ENCODE measurements around the gene PARVA.

PARVA gene

GRCh38 chr11:12433571-12434324 lies 56.4 kb downstream of the PARVA start:
- no peak for DNase-seq

GRCh38 chr11:12434325-12434654 lies 56.9 kb downstream of the PARVA start:
- DNase-seq: no peak

- no peak for DNase-seq
These were observed 57.9 kb downstream of the PARVA start for GRCh38 chr11:12435264-12435663.

GRCh38 chr11:12436266-12436665 lies 58.9 kb downstream of the PARVA start:
- no peak for DNase-seq

- no peak for DNase-seq
These were observed 60.9 kb downstream of the PARVA start for GRCh38 chr11:12438291-12438690.

- DNase-seq: no peak
These were observed 62.2 kb downstream of the PARVA start for GRCh38 chr11:12439615-12440014.

- DNase-seq: no peak
These were observed 63.2 kb downstream of the PARVA start for GRCh38 chr11:12440565-12440964.

- no peak for DNase-seq
These were observed 64.0 kb downstream of the PARVA start for GRCh38 chr11:12441231-12441861.

GRCh38 chr11:12444601-12445000 lies 67.2 kb downstream of the PARVA start:
- no peak for DNase-seq

GRCh38 chr11:12445001-12445400 lies 67.6 kb downstream of the PARVA start:
- no peak for DNase-seq

GRCh38 chr11:12446863-12447262 lies 69.5 kb downstream of the PARVA start:
- DNase-seq: no peak

- DNase-seq: no peak
These were observed 71.0 kb downstream of the PARVA start for GRCh38 chr11:12448131-12448939.

- DNase-seq: no peak
These were observed 72.8 kb downstream of the PARVA start for GRCh38 chr11:12449961-12450715.

GRCh38 chr11:12451179-12451814 lies 73.9 kb downstream of the PARVA start:
- DNase-seq: no peak

GRCh38 chr11:12453243-12453642 lies 75.9 kb downstream of the PARVA start:
- no peak for DNase-seq

- DNase-seq: no peak
These were observed 77.4 kb downstream of the PARVA start for GRCh38 chr11:12454782-12455181.

- no peak for DNase-seq
These were observed 78.6 kb downstream of the PARVA start for GRCh38 chr11:12455938-12456337.

GRCh38 chr11:12456651-12457579 lies 79.5 kb downstream of the PARVA start:
- DNase-seq: no peak

- DNase-seq: no peak
These were observed 80.7 kb downstream of the PARVA start for GRCh38 chr11:12458042-12458441.

- no peak for DNase-seq
These were observed 82.0 kb downstream of the PARVA start for GRCh38 chr11:12459374-12459773.

- DNase-seq: no peak
These were observed 82.6 kb downstream of the PARVA start for GRCh38 chr11:12459865-12460444.

Data from stimulated activated naive CD4-positive, alpha-beta T cell treated with Interleukin-2 at 50 U/mL for 16 hours (primary cell).